H1 (cell line): ENCODE data around the gene SLC66A1. TPM values are rescaled to one million over a fixed set of nuclear protein-coding genes. Genes with fewer than 3 reads are reported as not detected.
"Not testable (repeated sequence)": the region's sequence is repeated elsewhere in the genome, so short reads cannot be mapped to it uniquely, and the experiment has no call there.

Experiments
- CTCF ChIA-PET: fragments of 300-600 bp; sonication (Branson Sonifier 250); formaldehyde crosslinking; loops from one replicate; lab custom pipeline; 2021; ENCODE audit not compliant: partially characterized antibody; lab: Charles Lee
- POLR2A ChIA-PET: fragments of 300-600 bp; sonication (Branson Sonifier 250); formaldehyde crosslinking; loops from one replicate; lab custom pipeline; 2021; ENCODE audit warnings: inconsistent platforms; ENCODE audit not compliant: partially characterized antibody; lab: Charles Lee
- DNase-seq, 2 experiments: peaks; one replicate each; pipeline versions ENCODE4 v3.0.0 to v3.0.0-alpha.2; 2010 to 2022; ENCODE audit warnings: low spot score in 2 of 2, low read depth in 1 of 2, mixed read lengths in 1 of 2
- FAIRE-seq: peaks from 2 replicates; lab custom pipeline; 2011; peaks lifted over from hg19 to GRCh38; lab: Jason Lieb, UNC
- H2AFZ ChIP-seq: 2 replicates; pipeline ENCODE4 v1.8.1; 2012; ENCODE audit warnings: low read length, inconsistent platforms
- H2AK5ac ChIP-seq: 2 replicates; pipeline ENCODE4 v1.6.1; 2013; ENCODE audit warnings: low read depth, low read length
- H2BK120ac ChIP-seq: replicated peaks from 2 replicates; pipeline ENCODE3; 2013; ENCODE audit warnings: low read depth, low read length, inconsistent platforms
- H2BK12ac ChIP-seq: 2 replicates; pipeline ENCODE4 v1.6.1; 2013; ENCODE audit warnings: low read depth, low read length
- H2BK15ac ChIP-seq: 2 replicates; pipeline ENCODE4 v1.6.1; 2013; ENCODE audit warnings: low read length
- H2BK20ac ChIP-seq: 2 replicates; pipeline ENCODE4 v1.6.1; 2013; ENCODE audit warnings: low read length
- H2BK5ac ChIP-seq: 2 replicates; pipeline ENCODE4 v1.6.1; 2013; ENCODE audit warnings: low read depth, low read length
- H3K14ac ChIP-seq: 2 replicates; pipeline ENCODE4 v1.6.1; 2013; ENCODE audit warnings: inconsistent platforms; ENCODE audit not compliant: insufficient read length
- H3K18ac ChIP-seq: 2 replicates; pipeline ENCODE4 v1.6.1; 2013; ENCODE audit warnings: low read length; ENCODE audit errors: extremely low read depth
- H3K23ac ChIP-seq: 2 replicates; pipeline ENCODE4 v1.6.1; 2013; ENCODE audit warnings: inconsistent platforms; ENCODE audit not compliant: insufficient read length
- H3K23me2 ChIP-seq: 2 replicates; pipeline ENCODE4 v1.6.1; 2013; ENCODE audit warnings: low read depth, low read length
- H3K27ac ChIP-seq: 2 replicates; pipeline ENCODE4 v1.6.1; 2011; ENCODE audit warnings: low read depth, low read length, inconsistent platforms
- H3K27me3 ChIP-seq, 4 experiments: replicated peaks in 1 of 4; 1 replicate in 1 of 4; 2 replicates in 3 of 4; pipeline versions ENCODE4 v1.6.1 to v1.8.1; 2011 to 2013; ENCODE audit warnings: low read length in 3 of 4, mild to moderate bottlenecking in 3 of 4, inconsistent platforms in 2 of 4, mixed read lengths in 2 of 4, moderate library complexity in 1 of 4; ENCODE audit not compliant: control insufficient read depth in 3 of 4, insufficient read depth in 3 of 4; ENCODE audit errors: extremely low read depth in 1 of 4
- H3K36me3 ChIP-seq, 4 experiments: 2 replicates each; pipeline versions ENCODE4 v1.6.1 to v1.8.1; 2011 to 2013; ENCODE audit warnings: mild to moderate bottlenecking in 4 of 4, low read length in 3 of 4, moderate library complexity in 2 of 4, control low read depth in 1 of 4, inconsistent platforms in 1 of 4; ENCODE audit not compliant: insufficient read depth in 4 of 4, control insufficient read depth in 2 of 4
- H3K4ac ChIP-seq: replicated peaks from 2 replicates; pipeline ENCODE3; 2013; ENCODE audit warnings: low read length, low read depth, mixed read lengths, inconsistent platforms; ENCODE audit not compliant: insufficient read length
- H3K4me1 ChIP-seq, 4 experiments: replicated peaks in 1 of 4; 1 replicate in 1 of 4; 2 replicates in 3 of 4; pipeline versions ENCODE4 v1.6.1 to v1.8.1; 2011 to 2013; ENCODE audit warnings: low read length in 3 of 4, inconsistent platforms in 2 of 4, mixed read lengths in 1 of 4; ENCODE audit not compliant: insufficient read depth in 4 of 4, control insufficient read depth in 3 of 4
- H3K4me2 ChIP-seq, 2 experiments: 2 replicates each; pipeline versions ENCODE4 v1.6.1 to v1.8.1; 2011 to 2013; ENCODE audit warnings: low read depth in 2 of 2, low read length in 2 of 2, control low read depth in 1 of 2, inconsistent platforms in 1 of 2, mild to moderate bottlenecking in 1 of 2; ENCODE audit not compliant: insufficient read depth in 1 of 2
- H3K4me3 ChIP-seq, 4 experiments: fragments of 200-600, 300-600 bp in 1 of 4; sonication (generic), shearing (Covaris generic), sonication (Bioruptor Twin) in 1 of 4; 2 replicates each; pipeline versions ENCODE4 v1.5.1 to v1.8.1; 2011 to 2016; ENCODE audit warnings: low read length in 4 of 4, low read depth in 3 of 4, control low read depth in 2 of 4, inconsistent platforms in 2 of 4, mild to moderate bottlenecking in 2 of 4, mixed read lengths in 1 of 4, moderate library complexity in 1 of 4; ENCODE audit not compliant: insufficient read depth in 2 of 4; ENCODE audit errors: extremely low read depth in 1 of 4
- H3K56ac ChIP-seq: replicated peaks from 2 replicates; pipeline ENCODE3; 2013; ENCODE audit warnings: low read depth, mild to moderate bottlenecking, mixed read lengths, low read length, inconsistent platforms; ENCODE audit not compliant: insufficient read length
- H3K79me1 ChIP-seq: 2 replicates; pipeline ENCODE4 v1.6.1; 2013; ENCODE audit warnings: low read depth, low read length, control low read depth
- H3K79me2 ChIP-seq, 2 experiments: 2 replicates each; pipeline versions ENCODE4 v1.6.1 to v1.8.1; 2012 to 2013; ENCODE audit warnings: low read length in 2 of 2, mild to moderate bottlenecking in 2 of 2, inconsistent platforms in 1 of 2; ENCODE audit not compliant: insufficient read depth in 2 of 2, control insufficient read depth in 1 of 2
- H3K9ac ChIP-seq, 4 experiments: replicated peaks in 1 of 4; 1 replicate in 1 of 4; 2 replicates in 3 of 4; pipeline versions ENCODE4 v1.6.1 to v1.8.1; 2011 to 2013; ENCODE audit warnings: low read depth in 3 of 4, low read length in 3 of 4, control low read depth in 2 of 4, mild to moderate bottlenecking in 2 of 4, moderate library complexity in 2 of 4, inconsistent platforms in 1 of 4; ENCODE audit errors: extremely low read depth in 1 of 4
- H3K9me3 ChIP-seq, 2 experiments: 2 replicates each; pipeline versions ENCODE4 v1.6.1 to v1.8.1; 2012 to 2013; ENCODE audit warnings: mild to moderate bottlenecking in 2 of 2, moderate library complexity in 2 of 2, control low read depth in 1 of 2, inconsistent platforms in 1 of 2, low read depth in 1 of 2, low read length in 1 of 2, mixed read lengths in 1 of 2; ENCODE audit not compliant: insufficient read depth in 2 of 2
- H4K20me1 ChIP-seq, 2 experiments: replicated peaks in 1 of 2; 2 replicates each; pipeline versions ENCODE3 to v1.8.1; 2011 to 2013; ENCODE audit warnings: inconsistent platforms in 2 of 2, low read length in 2 of 2, mild to moderate bottlenecking in 1 of 2; ENCODE audit not compliant: insufficient read depth in 2 of 2, control insufficient read depth in 1 of 2
- H4K5ac ChIP-seq: 2 replicates; pipeline ENCODE4 v1.6.1; 2013; ENCODE audit warnings: low read length, low read depth, mixed read lengths, inconsistent platforms; ENCODE audit not compliant: insufficient read length
- H4K8ac ChIP-seq: 2 replicates; pipeline ENCODE4 v1.8.0; 2013; ENCODE audit warnings: mild to moderate bottlenecking, moderate library complexity, low read length, inconsistent platforms; ENCODE audit not compliant: insufficient read depth; ENCODE audit errors: extremely low read depth
- H4K91ac ChIP-seq: replicated peaks from 2 replicates; pipeline ENCODE3; 2013; ENCODE audit warnings: low read length, mixed read lengths, inconsistent platforms; ENCODE audit not compliant: insufficient read length
- WGBS, 2 experiments: shearing (Covaris generic) in 1 of 2; methylation state at CpG; one replicate each; pipeline versions ENCODE4 v1.1.6 to v1.1.7; 2013 to 2015; ENCODE audit warnings: low lambda C conversion rate in 2 of 2, mixed read lengths in 2 of 2, inconsistent platforms in 1 of 2, low coverage in 1 of 2, missing lambda C conversion rate in 1 of 2; ENCODE audit not compliant: insufficient replicate concordance in 2 of 2, insufficient coverage in 1 of 2, insufficient read length in 1 of 2; ENCODE audit errors: extremely low coverage in 1 of 2, missing lambda C conversion rate in 1 of 2; 5-methylcytosine and 5-hydroxymethylcytosine counted together
- polyA plus RNA-seq, 7 experiments: library from polyadenylated mRNA; depleted of rRNA in 3 of 7; stranded (reverse) in 5 of 7; unstranded in 2 of 7; fragments of >200 nt in 5 of 7; fragments of 200-250 nt in 2 of 7; gene quantifications; 1 replicate in 5 of 7; 2 replicates in 1 of 7; 4 replicates in 1 of 7; pipeline versions ENCODE4 v1.2.1 to v1.2.3, GENCODE V29; 2011 to 2013; ENCODE audit warnings: missing spikeins in 2 of 7, mixed read lengths in 2 of 7
- total RNA-seq: library from RNA; stranded (reverse); fragmentation: NEBNext Ultra II Directional; extraction: Animal tissue kit (Norgen Biotek cat#: 25700); gene quantifications from 2 replicates; pipeline ENCODE4 v1.2.1, GENCODE V29; 2021

The SLC66A1 gene
- total and polyA plus RNA-seq, 2 of the 8 experiments (the other 6 are each of a cell fraction or from before 2014, with no cell fraction given): 16.8 to 27.9 TPM

DNA sequence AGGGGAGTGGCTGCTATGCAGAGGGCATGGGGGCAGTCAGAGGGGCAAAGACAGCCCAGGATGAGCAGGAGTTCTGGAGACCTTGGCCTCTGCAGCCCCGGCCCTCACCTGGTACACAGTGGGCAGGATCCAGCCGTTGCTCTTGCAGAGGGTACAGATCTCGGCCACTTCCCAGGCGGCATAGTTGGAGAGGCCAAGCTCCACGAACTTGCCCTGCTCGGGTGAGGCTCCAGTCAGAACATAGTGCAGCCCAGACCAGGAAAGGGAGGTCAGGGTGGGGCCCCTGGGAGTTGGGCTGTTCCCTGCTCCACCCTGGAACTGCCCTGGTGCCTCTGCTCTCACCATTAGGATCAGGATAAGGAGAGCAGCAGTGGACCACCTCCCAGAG lies 41.8 kb upstream of the SLC66A1 start:
- H4K5ac ChIP-seq, H3K4ac ChIP-seq, H2BK5ac ChIP-seq, H4K8ac ChIP-seq, H3K36me3 ChIP-seq, H3K27me3 ChIP-seq, H3K9ac ChIP-seq, H3K4me1 ChIP-seq, H2BK20ac ChIP-seq, H3K27ac ChIP-seq, H3K23me2 ChIP-seq, H2AFZ ChIP-seq, DNase-seq, H3K14ac ChIP-seq, H3K18ac ChIP-seq, H2BK12ac ChIP-seq, H3K23ac ChIP-seq, H4K20me1 ChIP-seq, H3K79me2 ChIP-seq, H3K4me2 ChIP-seq, H3K79me1 ChIP-seq, H4K91ac ChIP-seq, H2BK15ac ChIP-seq, FAIRE-seq, H2AK5ac ChIP-seq, H3K4me3 ChIP-seq, H2BK120ac ChIP-seq, H3K56ac ChIP-seq, H3K9me3 ChIP-seq: not testable (repeated sequence)
- 82% methylated on average over 6 of the region's 6 CpGs; no CpG with 5 or more reads in 1 of the 2 experiments for WGBS, 2 experiments
- POLR2A ChIA-PET: interaction anchor here (1.2 to 1.6 kb wide), 2 partner anchors 16 to 19 kb away, joined by 4 to 6 read pairs; partner anchors contain the start of genes EMC1 and MRTO4
- CTCF ChIA-PET: interaction anchor here (0.7 to 1.4 kb wide), 2 partner anchors 14 to 47 kb away, joined by 3 to 4 read pairs; no protein-coding TSS in a partner anchor
